Dendritic cell treated with granulocyte-macrophage colony-stimulating factor and Interleukin-4, amounts not matched to agents 40 ng/mL and 50 ng/mL, for 4 days (primary cell): ENCODE data around the gene HNRNPAB.
A peak's percentile ranks its signal among the peaks of the same experiment; 100 is the strongest.
"Not testable (repeated sequence)": the region's sequence is repeated elsewhere in the genome, so short reads cannot be mapped to it uniquely, and the experiment has no call there.

ENCODE experiments used
- H3K27ac Mint-ChIP-seq: one replicate; pipeline ENCODE4 v1.8.0; 2022; ENCODE audit warnings: mild to moderate bottlenecking, mixed read lengths
- H3K27me3 Mint-ChIP-seq: one replicate; pipeline ENCODE4 v1.8.0; 2022; ENCODE audit warnings: mild to moderate bottlenecking, mixed read lengths
- H3K36me3 Mint-ChIP-seq: one replicate; pipeline ENCODE4 v1.8.0; 2022; ENCODE audit warnings: low read depth, mixed read lengths
- H3K4me1 Mint-ChIP-seq: one replicate; pipeline ENCODE4 v1.8.0; 2022; ENCODE audit warnings: low read depth, mixed read lengths
- H3K4me3 Mint-ChIP-seq: one replicate; pipeline ENCODE4 v1.8.0; 2022; ENCODE audit warnings: mild to moderate bottlenecking, moderate library complexity, mixed read lengths
- H3K9me3 Mint-ChIP-seq: one replicate; pipeline ENCODE4 v1.8.0; 2022; ENCODE audit warnings: mixed read lengths
- intact Hi-C: fragments of 100-400 bp; cut with micrococcal nuclease; formaldehyde crosslinking; loops from one replicate; pipeline ENCODE4 v1.15.0; 2022

HNRNPAB gene

DNA sequence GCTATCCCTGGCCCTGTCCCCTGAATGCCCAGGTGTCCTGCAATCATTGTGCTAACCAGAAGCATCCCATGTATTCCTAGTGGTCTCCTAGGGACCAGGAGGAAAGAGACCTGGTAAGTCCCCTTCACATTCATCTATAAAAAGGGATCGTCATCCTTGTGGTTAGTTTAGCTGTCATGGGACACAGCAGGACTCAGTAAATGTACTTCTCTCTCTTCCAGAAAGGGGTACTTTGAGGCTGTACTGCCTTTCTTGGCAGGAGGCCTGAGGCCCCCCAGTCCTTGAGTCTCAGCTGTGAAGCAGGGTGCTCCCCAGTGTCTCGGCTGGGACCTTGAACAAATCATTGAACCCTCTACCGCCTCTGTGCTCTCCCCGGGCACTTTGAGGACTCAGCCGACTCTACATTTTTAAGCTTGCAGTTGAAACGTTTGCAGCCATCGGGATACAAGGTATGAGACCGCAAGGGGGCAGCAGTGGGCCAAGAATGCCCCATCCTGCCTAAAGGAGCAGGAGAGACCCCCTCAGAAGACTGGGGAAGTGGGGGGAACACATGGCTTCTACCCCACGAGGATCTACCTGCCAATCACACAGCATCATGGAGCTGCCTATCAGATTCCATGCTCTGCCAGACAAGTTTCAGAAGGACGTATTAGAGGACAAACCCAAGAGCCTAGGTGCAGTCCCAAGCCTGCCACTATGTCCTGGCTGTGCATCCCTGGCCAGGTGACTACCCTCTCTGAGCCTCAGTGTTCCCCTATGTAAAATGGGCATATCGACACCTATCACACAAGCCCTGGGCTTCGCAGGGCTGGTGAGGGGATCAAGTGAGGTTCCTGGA, 30.6 kb downstream of the HNRNPAB start:
- H3K27ac Mint-ChIP-seq = peak overlapping the region; percentile 94
- peaks cover 21% of the 10 kb centered on the region for H3K36me3 Mint-ChIP-seq
- no peaks in the 10 kb centered on the region for H3K9me3 Mint-ChIP-seq
- intact Hi-C loops = loop anchor here (1.0 to 5.0 kb wide), 3 partner anchors 45 to 1588 kb away; partner anchors contain the start of genes COL23A1 and TSPAN17
- H3K27me3 Mint-ChIP-seq = no peaks in the 10 kb centered on the region
- no peak overlapping the region for H3K4me3 Mint-ChIP-seq
- H3K4me1 Mint-ChIP-seq = peaks cover 91% of the 10 kb centered on the region

DNA sequence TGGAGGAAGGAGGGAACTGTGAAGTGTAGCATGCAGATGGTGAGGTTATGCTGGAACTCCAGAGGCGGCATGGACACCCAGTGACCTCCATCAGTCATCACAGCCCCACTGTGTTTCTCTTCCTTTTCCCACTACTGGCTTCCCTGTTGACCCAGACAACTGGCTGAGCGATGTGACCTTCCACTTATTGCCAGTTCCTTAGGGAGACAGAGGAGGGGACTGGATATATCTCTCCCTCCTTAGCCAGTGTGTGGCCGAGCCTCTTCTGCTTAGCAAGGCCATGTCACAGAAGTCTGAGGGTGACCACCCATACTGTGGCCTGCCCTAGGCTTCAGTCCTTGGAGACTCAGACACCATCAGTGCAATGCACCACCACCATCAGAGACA, 31.2 kb downstream of the HNRNPAB start:
- H3K27ac Mint-ChIP-seq = peak overlapping the region; percentile 94

DNA sequence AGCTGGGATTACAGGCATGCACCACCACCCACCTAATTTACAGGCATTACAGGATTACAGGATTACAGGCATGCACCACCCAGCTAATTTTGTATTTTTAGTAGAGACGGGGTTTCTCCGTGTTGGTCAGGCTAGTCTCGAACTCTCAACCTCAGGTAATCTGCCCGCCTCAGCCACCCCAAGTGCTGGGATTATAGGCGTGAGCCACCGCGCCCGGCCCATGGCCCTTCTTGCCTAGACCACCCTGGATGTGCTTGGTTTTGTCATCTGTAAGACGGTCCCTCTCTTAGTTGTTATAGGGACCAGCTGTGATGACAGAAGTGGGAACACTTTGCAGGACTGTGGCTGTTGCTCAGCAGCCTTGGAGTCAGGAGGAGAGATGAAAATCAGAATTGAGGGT, 31.8 kb downstream of the HNRNPAB start:
- H3K27ac Mint-ChIP-seq = peak overlapping the region; percentile 94

More for the DNA sequence above, 31.2 kb downstream of the HNRNPAB start:
- Mint-ChIP-seq H3K27me3 (no peaks in the 10 kb centered on the region), H3K4me3 (no peak overlapping the region), H3K36me3 (peaks cover 14% of the 10 kb centered on the region), H3K4me1 (peaks cover 91% of the 10 kb centered on the region), H3K9me3 (no peaks in the 10 kb centered on the region)
- intact Hi-C loops = loop anchor here (1.0 kb wide), 1 partner anchor 45 kb away; no protein-coding TSS in a partner anchor

DNA sequence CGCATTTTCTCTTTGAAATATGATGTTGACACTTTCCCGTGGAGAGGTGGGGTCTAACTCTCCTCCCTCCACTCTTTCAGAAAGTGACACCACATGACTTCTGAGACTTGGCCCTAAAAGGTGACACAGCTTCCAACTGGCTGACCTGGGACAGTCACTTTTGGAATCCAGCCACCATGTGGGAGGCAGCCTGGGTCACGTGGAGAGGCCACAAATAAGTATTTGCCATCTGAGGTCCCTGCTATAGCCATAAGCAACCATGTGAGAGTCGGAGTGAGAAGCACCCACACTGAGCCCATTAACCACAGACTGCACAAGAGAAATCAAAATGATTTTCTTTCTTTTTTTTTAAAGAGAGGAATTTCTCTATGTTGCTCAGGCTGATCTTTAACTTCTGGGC, 32.3 kb downstream of the HNRNPAB start:
- H3K9me3 Mint-ChIP-seq = no peaks in the 10 kb centered on the region
- peaks cover 91% of the 10 kb centered on the region for H3K4me1 Mint-ChIP-seq
- intact Hi-C loops = no loop called here
- H3K27me3 Mint-ChIP-seq = no peaks in the 10 kb centered on the region
- H3K36me3 Mint-ChIP-seq = peaks cover 3% of the 10 kb centered on the region
- peak overlapping the region; percentile 94 for H3K27ac Mint-ChIP-seq
- peak overlapping the region; percentile 33 for H3K4me3 Mint-ChIP-seq

More for the DNA sequence above, 31.8 kb downstream of the HNRNPAB start:
- no peaks in the 10 kb centered on the region for H3K9me3 Mint-ChIP-seq
- H3K36me3 Mint-ChIP-seq = peaks cover 9% of the 10 kb centered on the region
- intact Hi-C loops = no loop called here
- peaks cover 91% of the 10 kb centered on the region for H3K4me1 Mint-ChIP-seq
- H3K4me3 Mint-ChIP-seq = peak overlapping the region; percentile 4
- H3K27me3 Mint-ChIP-seq = no peaks in the 10 kb centered on the region

DNA sequence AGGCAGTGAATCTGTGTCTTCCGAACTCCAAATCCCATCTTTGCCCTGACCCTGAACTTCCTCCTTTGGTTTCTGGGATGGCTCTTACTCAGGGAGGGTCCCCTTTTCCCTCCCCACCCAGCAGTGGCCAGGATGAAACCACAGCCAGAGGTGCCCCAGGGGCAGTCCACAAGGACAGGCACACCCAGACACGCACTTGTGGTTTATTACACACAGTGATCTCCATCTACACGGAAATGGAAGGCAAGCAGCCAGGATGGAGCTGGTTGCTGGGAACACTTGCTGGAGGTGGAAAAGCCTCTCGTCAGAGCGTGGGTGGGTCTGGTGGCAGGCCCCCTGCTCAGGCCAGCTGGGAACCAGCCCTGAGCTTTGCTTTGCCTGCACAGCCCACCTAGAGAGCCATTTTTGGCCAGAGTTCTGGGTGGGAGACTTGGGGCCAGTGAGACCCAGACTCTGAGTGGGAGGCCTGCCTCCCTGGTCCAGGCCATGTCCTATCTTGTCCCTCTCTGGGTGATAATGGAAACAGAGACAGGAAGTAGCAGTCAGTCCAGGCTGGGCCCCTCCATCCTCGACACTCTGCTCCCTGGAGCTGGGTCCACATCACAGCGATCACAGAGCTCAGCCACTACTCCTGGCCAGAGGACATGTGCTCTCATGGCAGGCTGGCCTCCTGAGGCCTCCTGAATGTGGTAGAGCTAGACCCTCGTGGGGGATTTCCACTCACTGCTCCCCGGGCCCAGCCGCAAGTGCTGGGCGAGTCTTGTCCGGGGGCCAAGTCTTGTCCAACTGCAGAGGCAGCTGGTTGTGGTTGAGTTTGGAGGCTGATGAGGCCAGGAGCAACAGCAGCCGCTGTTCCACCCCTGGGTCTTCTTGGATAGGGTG, 33.3 kb downstream of the HNRNPAB start:
- H3K27me3 Mint-ChIP-seq = no peaks in the 10 kb centered on the region
- intact Hi-C loops = no loop called here
- H3K9me3 Mint-ChIP-seq = no peaks in the 10 kb centered on the region
- no peak overlapping the region for H3K4me3 Mint-ChIP-seq
- peak overlapping the region; percentile 94 for H3K27ac Mint-ChIP-seq
- no peaks in the 10 kb centered on the region for H3K36me3 Mint-ChIP-seq
- H3K4me1 Mint-ChIP-seq = peaks cover 98% of the 10 kb centered on the region

DNA sequence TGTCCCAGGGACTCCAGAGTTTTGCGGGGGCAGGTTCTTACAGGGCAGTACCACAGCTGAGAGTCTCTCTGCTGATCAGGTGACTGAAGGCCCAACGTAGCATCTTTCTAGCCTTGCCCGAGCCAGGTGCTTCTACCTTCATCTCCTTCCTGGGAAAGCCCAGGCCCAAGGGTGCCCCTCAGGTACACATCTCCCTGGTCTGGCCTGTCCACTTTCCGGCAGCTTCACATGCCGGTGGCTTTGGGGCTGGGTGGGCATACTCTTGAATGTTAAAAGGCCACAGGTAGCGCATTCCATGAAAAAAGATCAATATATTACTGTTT, 33.9 kb downstream of the HNRNPAB start:
- H3K27ac Mint-ChIP-seq = peak overlapping the region; percentile 94
- no peak overlapping the region for H3K4me3 Mint-ChIP-seq
- H3K9me3 Mint-ChIP-seq = no peaks in the 10 kb centered on the region
- H3K4me1 Mint-ChIP-seq = peaks cover 92% of the 10 kb centered on the region
- no peaks in the 10 kb centered on the region for H3K36me3 Mint-ChIP-seq
- no peaks in the 10 kb centered on the region for H3K27me3 Mint-ChIP-seq
- intact Hi-C loops = no loop called here

DNA sequence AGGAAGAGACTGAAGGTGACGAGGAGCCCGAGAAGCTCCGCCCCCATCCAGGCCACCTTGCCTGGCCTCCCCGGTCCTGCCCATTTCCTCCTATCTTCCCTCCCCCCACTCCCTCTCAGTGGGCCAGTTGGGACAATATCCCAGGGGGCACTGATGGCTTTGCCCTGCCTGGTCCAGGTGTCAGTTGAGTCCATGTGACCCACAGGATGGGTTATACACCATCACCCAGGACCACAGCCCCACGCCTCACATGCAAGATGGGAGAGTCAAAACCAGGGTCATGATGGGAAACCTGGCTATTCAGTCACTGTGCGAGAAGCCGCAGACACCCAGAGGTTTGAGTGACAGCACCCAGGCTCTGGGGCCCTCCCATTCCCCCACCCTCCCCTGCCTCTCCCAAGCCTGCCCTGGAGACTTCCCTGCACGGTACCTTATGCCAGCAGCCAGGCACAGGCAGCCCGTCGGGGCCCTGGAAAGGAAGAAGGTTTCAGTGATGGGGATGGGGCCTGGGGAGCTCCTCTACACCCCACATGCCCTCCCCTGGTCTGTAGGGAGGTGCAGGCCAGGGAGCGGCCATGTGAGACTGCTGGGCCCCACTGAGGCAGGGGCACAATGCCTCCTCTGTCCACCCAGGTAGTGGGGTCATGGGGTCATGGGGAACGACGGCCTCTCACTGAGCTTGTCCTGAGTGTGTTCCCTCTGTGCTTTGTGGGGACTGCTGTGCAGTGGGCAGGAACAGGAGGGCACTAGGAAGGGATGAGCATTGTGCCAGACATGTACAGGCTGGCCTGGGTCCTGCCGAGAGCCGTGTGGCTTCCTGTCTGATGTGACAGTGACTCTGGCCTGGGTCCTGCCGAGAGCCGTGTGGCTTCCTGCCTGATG, 34.6 kb downstream of the HNRNPAB start:
- no peaks in the 10 kb centered on the region for H3K36me3 Mint-ChIP-seq
- intact Hi-C loops = no loop called here
- H3K27me3 Mint-ChIP-seq = no peaks in the 10 kb centered on the region
- peaks cover 92% of the 10 kb centered on the region for H3K4me1 Mint-ChIP-seq
- H3K27ac Mint-ChIP-seq = peak overlapping the region; percentile 94
- H3K9me3 Mint-ChIP-seq = no peaks in the 10 kb centered on the region
- no peak overlapping the region for H3K4me3 Mint-ChIP-seq

DNA sequence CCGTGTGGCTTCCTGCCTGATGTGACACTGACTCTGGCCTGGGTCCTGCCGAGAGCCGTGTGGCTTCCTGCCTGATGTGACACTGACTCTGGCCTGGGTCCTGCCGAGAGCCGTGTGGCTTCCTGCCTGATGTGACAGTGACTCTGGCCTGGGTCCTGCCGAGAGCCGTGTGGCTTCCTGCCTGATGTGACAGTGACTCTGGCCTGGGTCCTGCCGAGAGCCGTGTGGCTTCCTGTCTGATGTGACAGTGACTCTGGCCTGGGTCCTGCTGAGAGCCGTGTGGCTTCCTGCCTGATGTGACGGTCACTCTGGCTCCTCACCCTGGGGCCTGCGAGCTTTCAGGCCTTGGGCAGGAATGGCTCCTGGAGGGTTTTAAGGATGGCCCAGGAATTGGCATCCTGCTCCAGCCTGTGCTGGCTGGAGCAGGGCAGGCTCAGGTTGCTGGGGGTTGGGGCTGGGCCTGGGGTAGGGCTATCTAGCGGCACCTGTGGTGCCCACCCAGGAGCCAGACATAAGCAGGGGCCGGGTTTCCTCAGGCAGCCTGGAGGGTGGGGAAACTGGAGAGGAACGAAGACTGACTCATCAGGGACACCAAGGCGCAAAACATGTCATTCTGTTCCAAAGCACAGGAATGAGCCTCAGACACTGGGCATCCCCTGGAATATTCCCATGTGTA, 35.4 kb downstream of the HNRNPAB start:
- peaks cover 89% of the 10 kb centered on the region for H3K4me1 Mint-ChIP-seq
- H3K27me3 Mint-ChIP-seq, intact Hi-C loops, H3K36me3 Mint-ChIP-seq, H3K9me3 Mint-ChIP-seq: not testable (repeated sequence)
- H3K4me3 Mint-ChIP-seq = peak overlapping the region; percentile 52
- peak overlapping the region; percentile 94 for H3K27ac Mint-ChIP-seq

DNA sequence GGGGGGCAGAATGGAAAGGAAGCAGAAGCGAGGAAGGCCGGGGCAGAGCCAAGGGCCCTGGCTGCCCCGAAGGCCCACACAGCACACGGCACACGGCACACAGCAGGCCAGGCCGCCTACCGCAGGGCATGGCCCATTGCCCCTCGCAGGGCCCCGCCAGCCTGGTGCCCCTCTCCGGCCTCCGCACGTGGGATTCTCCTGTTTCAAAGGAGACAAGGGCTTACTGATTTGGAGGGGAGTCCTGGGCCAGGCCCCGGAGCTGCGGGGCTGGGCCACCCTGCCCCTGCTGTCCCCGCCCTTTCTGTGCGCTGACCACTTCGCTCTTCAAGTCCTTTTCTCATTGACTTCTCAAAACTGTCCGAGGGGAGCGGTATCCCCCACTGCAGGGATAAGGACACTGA, 36.0 kb downstream of the HNRNPAB start:
- H3K36me3 Mint-ChIP-seq = no peaks in the 10 kb centered on the region
- H3K27me3 Mint-ChIP-seq = no peaks in the 10 kb centered on the region
- peak overlapping the region; percentile 94 for H3K27ac Mint-ChIP-seq
- peak overlapping the region; percentile 52 for H3K4me3 Mint-ChIP-seq
- H3K4me1 Mint-ChIP-seq = peaks cover 83% of the 10 kb centered on the region
- intact Hi-C loops = no loop called here
- no peaks in the 10 kb centered on the region for H3K9me3 Mint-ChIP-seq

DNA sequence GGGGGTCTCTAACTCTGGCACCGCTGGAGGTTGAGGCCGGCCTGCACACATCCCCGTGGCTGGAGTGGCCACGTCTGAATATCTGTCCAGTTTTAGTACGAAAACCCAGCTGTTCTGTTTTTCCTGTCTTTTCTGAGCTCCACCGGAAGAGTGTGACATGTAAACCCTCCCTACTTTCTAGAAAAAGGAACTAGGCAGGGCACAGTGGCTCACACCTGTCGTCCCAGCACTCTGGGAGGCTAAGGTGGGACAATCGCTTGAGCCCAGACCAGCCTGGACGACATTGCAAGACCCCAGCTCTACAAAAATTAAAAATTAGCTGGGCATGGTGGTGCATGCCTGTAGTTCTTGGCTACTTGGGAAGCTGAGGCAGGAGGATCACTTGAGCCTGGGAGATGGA, 36.4 kb downstream of the HNRNPAB start:
- H3K27me3 Mint-ChIP-seq = no peaks in the 10 kb centered on the region
- H3K4me1 Mint-ChIP-seq = peaks cover 79% of the 10 kb centered on the region
- no peaks in the 10 kb centered on the region for H3K9me3 Mint-ChIP-seq
- H3K4me3 Mint-ChIP-seq = peak overlapping the region; percentile 37
- H3K36me3 Mint-ChIP-seq = no peaks in the 10 kb centered on the region
- H3K27ac Mint-ChIP-seq = peak overlapping the region; percentile 94
- intact Hi-C loops = no loop called here

DNA sequence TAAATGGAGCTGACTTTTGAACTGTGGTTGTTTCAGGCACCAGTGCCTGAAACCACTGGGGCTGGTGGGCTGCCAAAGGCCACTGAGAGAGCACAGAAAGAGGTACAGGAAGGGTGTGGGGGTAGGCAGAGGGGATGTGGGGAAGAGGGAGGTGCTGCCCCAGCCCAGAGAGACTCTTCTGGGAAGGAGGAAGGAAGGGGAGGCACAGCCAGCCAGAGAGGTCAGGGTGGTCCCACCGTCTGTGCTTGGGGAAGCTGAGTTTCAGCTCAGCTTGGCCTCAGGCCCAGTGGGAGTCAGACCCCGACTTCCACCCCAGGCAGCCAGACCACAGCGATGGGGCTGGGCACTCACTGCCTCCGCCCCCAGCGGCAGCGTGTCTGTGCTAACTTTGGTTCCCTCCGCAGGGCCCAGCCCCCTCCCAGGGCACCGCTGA, 36.9 kb downstream of the HNRNPAB start:
- H3K4me3 Mint-ChIP-seq = peak overlapping the region; percentile 37
- intact Hi-C loops = no loop called here
- no peaks in the 10 kb centered on the region for H3K36me3 Mint-ChIP-seq
- peaks cover 74% of the 10 kb centered on the region for H3K4me1 Mint-ChIP-seq
- no peaks in the 10 kb centered on the region for H3K9me3 Mint-ChIP-seq
- no peaks in the 10 kb centered on the region for H3K27me3 Mint-ChIP-seq
- H3K27ac Mint-ChIP-seq = peak overlapping the region; percentile 94

DNA sequence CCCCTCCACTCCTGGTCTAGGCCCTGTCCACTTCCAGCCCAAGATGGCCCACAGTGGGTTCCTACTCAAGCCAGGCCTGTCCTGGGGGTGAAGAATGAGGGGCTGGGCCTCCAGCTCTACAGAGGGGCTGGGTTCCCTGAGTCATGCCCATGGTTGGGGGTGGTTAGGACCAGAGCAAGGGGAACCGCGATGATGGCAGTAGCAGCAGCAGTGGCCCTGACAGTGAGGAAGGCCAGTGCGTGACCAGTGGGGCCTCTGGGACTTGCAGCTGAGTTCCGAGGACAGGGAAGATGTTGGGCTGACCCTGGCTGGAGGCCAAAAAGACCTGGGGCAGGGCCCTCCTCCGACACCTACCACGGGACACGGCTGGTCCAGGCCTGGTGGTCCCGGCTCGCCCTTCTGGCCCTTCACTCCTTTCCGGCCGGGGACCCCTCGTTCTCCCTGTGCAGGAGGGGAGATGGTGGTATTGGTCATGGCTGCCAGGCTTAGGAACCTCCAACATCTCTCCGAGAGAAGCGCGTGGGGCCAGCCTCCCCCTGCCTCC, 37.4 kb downstream of the HNRNPAB start:
- no peaks in the 10 kb centered on the region for H3K9me3 Mint-ChIP-seq
- no peaks in the 10 kb centered on the region for H3K27me3 Mint-ChIP-seq
- intact Hi-C loops = no loop called here
- H3K36me3 Mint-ChIP-seq = no peaks in the 10 kb centered on the region
- no peak overlapping the region for H3K4me3 Mint-ChIP-seq
- H3K4me1 Mint-ChIP-seq = peaks cover 69% of the 10 kb centered on the region
- peak overlapping the region; percentile 94 for H3K27ac Mint-ChIP-seq

DNA sequence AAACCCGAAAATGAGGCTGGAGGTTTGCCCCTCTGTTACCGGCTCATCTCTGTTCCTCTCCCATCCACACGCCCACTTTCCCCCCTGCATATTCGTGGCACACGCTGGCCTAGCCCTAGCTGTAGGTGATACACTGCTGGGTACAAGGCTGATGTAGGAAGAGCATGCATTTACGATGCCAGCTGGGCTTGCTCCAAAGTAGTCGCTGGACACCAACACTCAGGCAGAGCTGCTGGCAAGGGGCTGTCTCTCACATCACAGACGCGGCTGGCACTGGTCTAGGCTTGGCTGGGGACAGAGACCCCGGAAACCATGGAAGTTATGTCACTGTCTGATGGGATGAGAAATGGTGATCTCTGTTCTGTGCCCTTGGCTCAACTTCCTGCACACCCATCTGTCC, 38.1 kb downstream of the HNRNPAB start:
- Mint-ChIP-seq H3K9me3 (no peaks in the 10 kb centered on the region), H3K4me3 (no peak overlapping the region), H3K36me3 (no peaks in the 10 kb centered on the region), H3K4me1 (peaks cover 63% of the 10 kb centered on the region), H3K27me3 (no peaks in the 10 kb centered on the region), H3K27ac (peak overlapping the region; percentile 94)
- intact Hi-C loops = no loop called here
